KMS-11 (cell line): Measurements from ENCODE around the gene ARHGEF10L.

ENCODE experiments used
- H2AFZ ChIP-seq: fragments of 200-600 bp; sonication (generic); 2 replicates; pipeline ENCODE4 v1.6.1; 2016; ENCODE audit warnings: antibody characterized with exemption, mixed run types, low read depth
- H3K27ac ChIP-seq: fragments of 200-600 bp; sonication (generic); 2 replicates; pipeline ENCODE4 v1.6.1; 2016; ENCODE audit warnings: mild to moderate bottlenecking, mixed run types
- H3K27me3 ChIP-seq: fragments of 200-600 bp; sonication (generic); 2 replicates; pipeline ENCODE4 v1.6.1; 2017; ENCODE audit warnings: mild to moderate bottlenecking, low read depth, mixed run types, moderate library complexity; ENCODE audit not compliant: insufficient read depth
- H3K36me3 ChIP-seq: fragments of 200-600 bp; sonication (generic); 2 replicates; pipeline ENCODE4 v1.6.1; 2017; ENCODE audit warnings: mild to moderate bottlenecking, mixed run types; ENCODE audit not compliant: insufficient read depth
- H3K4me1 ChIP-seq: fragments of 200-600 bp; sonication (generic); 2 replicates; pipeline ENCODE4 v1.6.1; 2016; ENCODE audit warnings: mild to moderate bottlenecking, low read depth, mixed run types; ENCODE audit not compliant: poor library complexity, severe bottlenecking
- H3K4me2 ChIP-seq: fragments of 200-600 bp; sonication (generic); 2 replicates; pipeline ENCODE4 v1.7.0; 2016; ENCODE audit warnings: mild to moderate bottlenecking, mixed run types
- H3K4me3 ChIP-seq: fragments of 200-600 bp; sonication (generic); IDR thresholded peaks from 2 replicates; pipeline ENCODE4 v1.6.1; 2017; ENCODE audit warnings: low read depth, low read length, mixed read lengths; ENCODE audit not compliant: insufficient read depth
- H3K79me2 ChIP-seq: fragments of 200-600 bp; sonication (generic); 2 replicates; pipeline ENCODE4 v1.6.1; 2016; ENCODE audit warnings: low read depth, mixed run types; ENCODE audit not compliant: insufficient read depth
- H3K9ac ChIP-seq: fragments of 200-600 bp; sonication (generic); 2 replicates; pipeline ENCODE4 v1.6.1; 2016; ENCODE audit warnings: mild to moderate bottlenecking, mixed run types
- H4K20me1 ChIP-seq: fragments of 200-600 bp; sonication (generic); 2 replicates; pipeline ENCODE4 v1.6.1; 2016; ENCODE audit warnings: mild to moderate bottlenecking, mixed run types; ENCODE audit not compliant: insufficient read depth
- TF ChIP-seq, protein P1 (sequence below): fragments of 200-600 bp; sonication (generic); conservative IDR thresholded peaks from 2 replicates; pipeline ENCODE4 v1.6.1; 2017; ENCODE audit warnings: low read depth, mild to moderate bottlenecking, antibody characterized with exemption, low read length, moderate library complexity, mixed read lengths

ARHGEF10L gene

DNA sequence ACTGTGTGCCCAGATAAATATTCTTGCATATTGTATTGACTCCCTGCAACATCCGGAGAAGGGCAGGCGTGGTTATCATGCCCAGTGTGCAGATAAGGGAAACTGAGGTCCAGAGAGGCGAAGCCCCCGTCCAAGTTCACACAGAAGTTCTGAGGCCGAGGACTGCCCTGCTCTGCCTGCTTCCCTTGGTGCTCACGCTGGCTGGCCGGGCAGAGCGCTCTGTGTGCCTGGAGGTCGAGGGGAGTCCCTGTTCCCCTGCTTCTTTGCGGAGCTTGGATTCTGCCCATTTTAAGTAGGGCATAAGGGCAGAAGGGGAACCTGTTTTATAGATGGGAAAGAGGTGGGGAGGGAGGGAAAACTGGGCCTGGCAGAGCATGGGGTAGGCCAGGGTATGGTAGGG is 122.8 kb downstream of the ARHGEF10L start:
- Histone ChIP-seq H3K4me3 (no peak overlapping the region), H4K20me1 (no peaks in the 10 kb centered on the region), H3K36me3 (no peaks in the 10 kb centered on the region)

DNA sequence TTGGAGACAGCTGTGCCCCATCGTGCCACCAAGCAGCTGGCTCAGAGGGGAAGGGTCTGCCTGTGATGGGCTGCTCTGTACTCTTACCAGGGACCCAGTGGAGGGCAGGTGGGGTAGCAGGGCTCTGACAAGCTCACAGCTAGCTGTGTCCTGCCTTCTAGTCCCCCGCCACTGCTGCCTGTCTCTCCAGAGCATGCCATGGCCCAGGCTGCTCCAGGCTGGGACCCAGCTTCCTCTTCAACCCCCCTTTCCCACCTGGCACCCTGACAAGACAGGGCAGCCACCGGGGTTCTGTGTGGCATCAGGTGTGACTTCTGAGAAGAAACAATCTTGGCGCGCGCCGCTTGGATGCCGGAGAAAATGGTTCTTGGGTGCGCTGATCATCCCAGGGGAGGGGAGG is 123.3 kb downstream of the ARHGEF10L start:
- H3K27me3 ChIP-seq: no peaks in the 10 kb centered on the region; the same call in 1 of the 2 replicates
- no peak overlapping the region for H3K4me3 ChIP-seq
- TF ChIP-seq, protein P1, sequence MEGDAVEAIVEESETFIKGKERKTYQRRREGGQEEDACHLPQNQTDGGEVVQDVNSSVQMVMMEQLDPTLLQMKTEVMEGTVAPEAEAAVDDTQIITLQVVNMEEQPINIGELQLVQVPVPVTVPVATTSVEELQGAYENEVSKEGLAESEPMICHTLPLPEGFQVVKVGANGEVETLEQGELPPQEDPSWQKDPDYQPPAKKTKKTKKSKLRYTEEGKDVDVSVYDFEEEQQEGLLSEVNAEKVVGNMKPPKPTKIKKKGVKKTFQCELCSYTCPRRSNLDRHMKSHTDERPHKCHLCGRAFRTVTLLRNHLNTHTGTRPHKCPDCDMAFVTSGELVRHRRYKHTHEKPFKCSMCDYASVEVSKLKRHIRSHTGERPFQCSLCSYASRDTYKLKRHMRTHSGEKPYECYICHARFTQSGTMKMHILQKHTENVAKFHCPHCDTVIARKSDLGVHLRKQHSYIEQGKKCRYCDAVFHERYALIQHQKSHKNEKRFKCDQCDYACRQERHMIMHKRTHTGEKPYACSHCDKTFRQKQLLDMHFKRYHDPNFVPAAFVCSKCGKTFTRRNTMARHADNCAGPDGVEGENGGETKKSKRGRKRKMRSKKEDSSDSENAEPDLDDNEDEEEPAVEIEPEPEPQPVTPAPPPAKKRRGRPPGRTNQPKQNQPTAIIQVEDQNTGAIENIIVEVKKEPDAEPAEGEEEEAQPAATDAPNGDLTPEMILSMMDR: no peak
- H3K9ac ChIP-seq: no peak overlapping the region
- H3K4me2 ChIP-seq: no peak overlapping the region
- no peak overlapping the region for H2AFZ ChIP-seq
- no peak overlapping the region for H3K27ac ChIP-seq
- H4K20me1 ChIP-seq: no peaks in the 10 kb centered on the region
- H3K36me3 ChIP-seq: no peaks in the 10 kb centered on the region
- no peaks in the 10 kb centered on the region for H3K79me2 ChIP-seq
- H3K4me1 ChIP-seq: no peaks in the 10 kb centered on the region

More for the DNA sequence above, 122.8 kb downstream of the ARHGEF10L start:
- Histone ChIP-seq H2AFZ (no peak overlapping the region), H3K27me3 (no peaks in the 10 kb centered on the region; the same call in 1 of the 2 replicates), H3K9ac (no peak overlapping the region), H3K4me1 (no peaks in the 10 kb centered on the region), H3K27ac (no peak overlapping the region), H3K79me2 (no peaks in the 10 kb centered on the region), H3K4me2 (no peak overlapping the region)
- TF ChIP-seq, protein P1: no peak

DNA sequence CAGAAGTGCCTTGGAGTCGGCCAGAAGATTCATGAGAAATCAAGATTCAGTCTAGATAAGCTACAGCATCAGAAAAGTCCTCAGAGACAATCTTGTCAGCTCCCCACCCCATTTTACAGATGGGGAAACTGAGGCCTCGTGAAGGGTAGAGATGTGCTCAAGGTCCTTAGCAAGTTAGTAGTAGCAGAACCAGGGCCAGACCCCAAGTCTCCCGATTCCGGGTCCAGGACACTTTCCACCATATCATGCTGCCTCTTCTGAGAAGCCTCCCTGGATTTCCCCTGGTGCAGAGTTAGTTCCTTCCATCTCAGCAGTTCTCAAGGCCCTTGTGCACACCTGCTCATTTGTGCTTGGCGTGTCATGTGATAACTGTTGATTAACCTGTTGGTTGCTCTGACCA is 124.1 kb downstream of the ARHGEF10L start:
- no peak overlapping the region for H2AFZ ChIP-seq
- no peaks in the 10 kb centered on the region for H3K79me2 ChIP-seq
- TF ChIP-seq, protein P1: no peak
- H4K20me1 ChIP-seq: no peaks in the 10 kb centered on the region
- H3K4me2 ChIP-seq: no peak overlapping the region
- H3K4me1 ChIP-seq: no peaks in the 10 kb centered on the region
- no peaks in the 10 kb centered on the region for H3K36me3 ChIP-seq
- no peak overlapping the region for H3K9ac ChIP-seq
- H3K27ac ChIP-seq: no peak overlapping the region
- H3K27me3 ChIP-seq: no peaks in the 10 kb centered on the region; the same call in 1 of the 2 replicates
- H3K4me3 ChIP-seq: no peak overlapping the region

DNA sequence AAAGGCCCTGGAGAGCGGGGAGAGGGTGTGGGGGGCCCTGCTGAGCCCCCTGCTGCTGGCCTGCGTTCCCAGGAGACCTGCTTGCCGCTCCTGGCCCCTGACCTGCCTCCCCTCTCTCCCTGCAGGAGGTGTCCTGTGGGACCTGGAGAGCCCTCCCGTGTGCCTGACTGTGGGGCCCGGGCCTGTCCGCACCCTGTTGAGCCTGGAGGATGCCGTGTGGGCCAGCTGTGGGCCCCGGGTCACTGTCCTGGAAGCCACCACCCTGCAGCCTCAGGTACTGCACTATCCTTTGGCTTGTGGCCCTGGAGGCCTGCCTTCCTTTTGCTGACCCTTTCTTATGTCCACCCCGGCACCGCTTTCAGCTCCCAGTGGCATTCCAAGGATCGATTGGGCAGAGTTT is 124.8 kb downstream of the ARHGEF10L start:
- H3K27me3 ChIP-seq: no peaks in the 10 kb centered on the region; the same call in 1 of the 2 replicates

More for the DNA sequence above, 124.8 kb downstream of the ARHGEF10L start:
- Histone ChIP-seq H3K4me2 (no peak overlapping the region), H3K36me3 (no peaks in the 10 kb centered on the region), H3K79me2 (no peaks in the 10 kb centered on the region), H3K9ac (no peak overlapping the region), H3K27ac (no peak overlapping the region), H3K4me3 (no peak overlapping the region), H3K4me1 (no peaks in the 10 kb centered on the region), H4K20me1 (no peaks in the 10 kb centered on the region), H2AFZ (no peak overlapping the region)
- TF ChIP-seq, protein P1: no peak
